AG04449 (cell line): ENCODE data around the gene DOCK3.

Experiments used
- CTCF ChIA-PET: fragments of 350-600 bp; formaldehyde crosslinking; extraction: SDS; loops from one replicate; lab custom pipeline; 2021; ENCODE audit warnings: antibody characterized with exemption; lab: Yijun Ruan, JAX
- POLR2A ChIA-PET: fragments of 400-600, 350-600 bp; formaldehyde crosslinking; extraction: SDS; loops from one replicate; lab custom pipeline; 2020; ENCODE audit warnings: antibody characterized with exemption, inconsistent platforms; lab: Yijun Ruan, JAX
- DNase-seq: peaks from one replicate; pipeline ENCODE4 v3.0.0-alpha.2; 2010; ENCODE audit warnings: low read depth, low spot score
- H3K4me3 ChIP-seq: 2 replicates; pipeline ENCODE4 v1.5.1; 2011; ENCODE audit warnings: low read depth, mild to moderate bottlenecking, control low read depth, low read length
- TF ChIP-seq, protein P1 (sequence below): IDR thresholded peaks from one replicate; pipeline ENCODE4 v1.5.1; 2011; ENCODE audit warnings: mild to moderate bottlenecking, moderate library complexity, low read length, control low read depth, inconsistent platforms; ENCODE audit not compliant: insufficient read depth; ENCODE audit errors: missing control alignments

The DOCK3 gene

DNA sequence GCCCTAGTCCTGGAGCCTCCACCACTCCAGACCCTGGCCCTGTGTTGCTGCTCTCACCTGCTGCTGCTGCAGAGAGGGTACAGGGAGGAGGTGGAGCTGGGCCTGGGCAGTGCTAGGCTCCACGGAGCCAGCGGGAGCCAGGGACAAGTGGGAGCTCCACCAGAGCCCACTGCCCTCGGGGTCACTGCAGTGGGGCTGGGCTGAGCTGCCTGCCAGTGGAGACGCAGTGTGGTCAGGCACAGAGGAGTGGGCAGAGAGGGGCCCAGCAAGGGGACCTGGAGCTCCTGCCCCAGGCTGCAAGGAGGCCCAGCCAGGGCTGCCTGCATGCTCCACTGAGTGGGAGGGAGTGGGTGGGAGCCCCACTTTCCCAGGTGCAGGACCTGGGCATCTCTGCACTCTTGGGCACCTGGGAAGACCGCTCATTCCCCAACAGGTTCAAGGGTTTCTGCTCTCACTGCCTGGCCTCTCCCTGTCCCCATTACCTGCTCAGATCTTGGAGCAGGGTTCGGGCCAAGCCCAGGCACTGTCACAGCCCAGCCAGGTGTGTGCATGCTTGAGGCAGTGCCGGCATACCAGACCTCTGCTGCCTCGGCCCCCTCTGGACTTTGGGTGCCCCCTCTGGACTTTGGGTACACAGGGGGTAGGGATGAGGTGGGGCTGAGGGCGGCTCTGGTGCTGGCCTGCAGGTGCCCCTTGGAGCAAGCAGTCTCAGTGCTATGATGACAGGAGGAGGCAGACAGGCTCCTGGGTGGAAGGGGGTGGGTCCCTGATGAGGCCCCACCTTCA lies 308.0 kb downstream of the DOCK3 start:
- ChIA-PET POLR2A (no interaction called here), CTCF (interaction anchor here (1.8 kb wide), 1 partner anchor 10 kb away, joined by 5 read pairs; no protein-coding TSS in a partner anchor)
- no peak overlapping the region for H3K4me3 ChIP-seq
- no peak for DNase-seq
- TF ChIP-seq, protein P1, sequence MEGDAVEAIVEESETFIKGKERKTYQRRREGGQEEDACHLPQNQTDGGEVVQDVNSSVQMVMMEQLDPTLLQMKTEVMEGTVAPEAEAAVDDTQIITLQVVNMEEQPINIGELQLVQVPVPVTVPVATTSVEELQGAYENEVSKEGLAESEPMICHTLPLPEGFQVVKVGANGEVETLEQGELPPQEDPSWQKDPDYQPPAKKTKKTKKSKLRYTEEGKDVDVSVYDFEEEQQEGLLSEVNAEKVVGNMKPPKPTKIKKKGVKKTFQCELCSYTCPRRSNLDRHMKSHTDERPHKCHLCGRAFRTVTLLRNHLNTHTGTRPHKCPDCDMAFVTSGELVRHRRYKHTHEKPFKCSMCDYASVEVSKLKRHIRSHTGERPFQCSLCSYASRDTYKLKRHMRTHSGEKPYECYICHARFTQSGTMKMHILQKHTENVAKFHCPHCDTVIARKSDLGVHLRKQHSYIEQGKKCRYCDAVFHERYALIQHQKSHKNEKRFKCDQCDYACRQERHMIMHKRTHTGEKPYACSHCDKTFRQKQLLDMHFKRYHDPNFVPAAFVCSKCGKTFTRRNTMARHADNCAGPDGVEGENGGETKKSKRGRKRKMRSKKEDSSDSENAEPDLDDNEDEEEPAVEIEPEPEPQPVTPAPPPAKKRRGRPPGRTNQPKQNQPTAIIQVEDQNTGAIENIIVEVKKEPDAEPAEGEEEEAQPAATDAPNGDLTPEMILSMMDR, result no peak

DNA sequence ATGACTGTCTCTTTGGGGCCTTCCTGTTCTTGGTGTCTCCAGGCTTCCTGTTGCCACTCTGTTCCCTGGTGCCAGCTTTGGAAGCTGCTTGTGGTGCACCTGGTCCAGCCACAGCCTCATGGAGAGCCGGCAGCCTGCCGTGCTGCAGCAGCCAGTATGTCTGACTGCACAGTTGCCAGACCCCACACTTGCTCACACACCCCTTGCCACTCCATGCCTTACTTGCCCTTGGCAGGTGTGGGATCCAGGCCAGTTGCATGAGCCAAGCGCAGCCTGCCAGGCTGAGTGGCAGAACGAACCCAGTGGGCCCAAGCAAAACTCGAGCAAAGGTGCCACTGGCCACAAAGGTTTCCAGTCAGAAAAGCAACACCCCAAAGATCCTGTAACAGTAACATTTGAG lies 309.2 kb downstream of the DOCK3 start:
- no peak overlapping the region for H3K4me3 ChIP-seq
- DNase-seq, result no peak
- TF ChIP-seq, protein P1, result no peak
- ChIA-PET CTCF (no interaction called here), POLR2A (no interaction called here)

DNA sequence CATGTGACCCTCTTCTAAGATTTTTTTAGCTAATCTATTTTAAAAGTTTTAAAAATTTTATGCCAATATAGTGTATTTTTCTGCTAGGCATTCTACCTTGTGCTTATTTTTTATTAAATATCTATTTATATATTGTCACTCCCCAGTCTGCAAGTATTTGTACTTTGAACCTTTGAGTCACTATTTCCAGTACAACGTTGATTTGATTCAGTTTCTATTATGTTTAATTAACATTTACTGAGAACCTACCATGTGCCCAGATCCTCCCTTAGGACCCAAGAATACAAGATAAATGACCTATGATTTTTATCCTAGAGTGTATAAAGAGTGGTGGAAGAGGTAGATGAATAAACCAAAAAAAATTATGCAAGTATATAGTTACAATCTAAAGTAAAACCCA lies 311.2 kb downstream of the DOCK3 start:
- ChIA-PET POLR2A (no interaction called here), CTCF (no interaction called here)
- TF ChIP-seq, protein P1, result no peak
- no peak overlapping the region for H3K4me3 ChIP-seq
- DNase-seq, result no peak

DNA sequence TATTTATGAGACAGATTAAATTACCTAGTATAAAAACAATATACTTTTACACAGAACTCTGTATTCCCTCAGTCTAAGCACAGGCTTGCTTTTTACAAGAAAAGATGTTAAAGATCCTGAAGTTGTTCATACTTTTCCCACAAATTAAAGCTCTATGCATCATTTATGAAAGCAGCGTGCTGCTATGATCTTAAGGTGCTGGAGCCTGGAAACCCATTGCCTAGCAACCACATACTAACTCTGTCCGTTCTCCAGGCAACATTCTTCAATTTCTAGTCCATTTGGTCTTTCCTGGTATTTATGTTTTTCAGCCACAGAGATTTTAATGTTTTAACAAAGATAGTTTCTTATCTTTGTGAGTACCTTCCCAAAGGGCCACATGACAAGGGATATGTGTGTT lies 312.0 kb downstream of the DOCK3 start:
- TF ChIP-seq, protein P1, result no peak
- H3K4me3 ChIP-seq, result no peak overlapping the region
- ChIA-PET POLR2A (no interaction called here), CTCF (no interaction called here)
- no peak for DNase-seq

DNA sequence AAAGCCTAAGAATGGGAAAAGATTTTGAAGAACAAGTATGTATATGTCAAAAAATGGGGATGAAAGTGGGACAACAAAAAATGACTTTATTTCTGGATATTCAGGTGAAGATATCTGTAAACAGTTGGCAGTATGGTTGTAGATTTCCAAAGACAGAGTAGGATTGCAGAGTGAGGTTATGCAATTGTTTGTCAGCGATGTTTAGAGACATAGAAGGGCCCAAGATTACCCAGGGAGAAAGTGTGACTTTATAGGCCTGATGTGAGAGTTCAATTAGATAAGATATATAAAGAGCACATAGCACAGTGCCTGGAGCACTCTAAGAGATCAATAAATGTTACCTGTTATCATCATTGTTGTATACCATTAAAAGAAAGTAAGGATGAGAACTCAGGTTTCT lies 319.8 kb downstream of the DOCK3 start:
- CTCF ChIA-PET, result no interaction called here
- H3K4me3 ChIP-seq, result no peak overlapping the region
- POLR2A ChIA-PET, result no interaction called here
- TF ChIP-seq, protein P1, result no peak
- DNase-seq, result no peak

DNA sequence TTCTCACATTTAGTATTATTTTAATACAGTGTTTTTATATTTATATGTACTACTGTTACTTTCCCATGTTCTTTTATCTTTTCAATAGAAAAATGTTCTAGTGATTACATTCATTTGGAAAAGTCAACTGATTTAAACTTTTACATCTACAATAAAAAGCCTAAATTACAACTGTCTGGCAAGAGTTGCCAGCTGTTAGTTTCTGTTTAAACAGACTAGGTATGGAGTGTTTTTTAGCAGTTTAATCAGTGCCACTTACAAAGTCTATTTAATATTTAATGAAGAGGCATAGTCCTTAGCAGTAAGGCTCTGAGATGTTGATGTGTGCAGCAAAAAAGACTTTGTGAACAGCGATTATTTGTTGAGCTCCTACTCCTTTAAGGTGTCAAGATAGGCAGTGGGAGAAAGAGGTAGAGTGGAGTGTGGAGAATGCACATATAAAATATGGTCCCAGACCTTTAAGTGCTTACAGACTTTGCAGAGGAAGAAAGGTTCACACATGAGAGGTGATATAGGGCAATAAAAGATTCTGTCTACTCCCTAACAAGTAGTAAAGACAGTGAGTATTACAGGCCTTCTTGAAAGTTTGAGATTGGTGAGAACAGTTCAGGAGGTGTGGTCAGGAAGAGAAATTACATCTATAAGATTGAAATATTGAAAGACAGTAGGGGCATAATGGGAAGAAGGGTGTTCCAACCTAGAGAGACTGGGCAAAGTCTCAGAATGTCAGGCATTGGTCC lies 320.5 kb downstream of the DOCK3 start:
- DNase-seq, result no peak
- TF ChIP-seq, protein P1, result no peak
- POLR2A ChIA-PET, result no interaction called here
- no peak overlapping the region for H3K4me3 ChIP-seq
- CTCF ChIA-PET, result no interaction called here
